GM21723 (cell line): ENCODE results near the gene ADAMTS2.
"Not testable (repeated sequence)": the region's sequence is repeated elsewhere in the genome, so short reads cannot be mapped to it uniquely, and the experiment has no call there.

Source experiments
- ATAC-seq: cut with Tn5 transposase; IDR thresholded peaks from one replicate; pipeline ENCODE4 v1.9.1; 2021; ENCODE audit warnings: mild to moderate bottlenecking, moderate library complexity; ENCODE audit not compliant: unreplicated experiment

The ADAMTS2 gene

GRCh38 chr5:179284751-179285631 is 60.3 kb downstream of the ADAMTS2 start:
- ATAC-seq: no peak

GRCh38 chr5:179283908-179284307 is 61.4 kb downstream of the ADAMTS2 start:
- not testable (repeated sequence) for ATAC-seq

GRCh38 chr5:179281694-179282093 is 63.6 kb downstream of the ADAMTS2 start:
- ATAC-seq: no peak

- no peak for ATAC-seq
Measured at GRCh38 chr5:179280095-179280490, 65.2 kb downstream of the ADAMTS2 start.

- ATAC-seq: no peak
Measured at GRCh38 chr5:179279347-179280094, 65.7 kb downstream of the ADAMTS2 start.

- no peak for ATAC-seq
Measured at GRCh38 chr5:179278546-179278945, 66.7 kb downstream of the ADAMTS2 start.

GRCh38 chr5:179278119-179278518 is 67.1 kb downstream of the ADAMTS2 start:
- ATAC-seq: no peak

GRCh38 chr5:179276838-179277395 is 68.3 kb downstream of the ADAMTS2 start:
- no peak for ATAC-seq

- ATAC-seq: no peak
Measured at GRCh38 chr5:179275941-179276837, 69.1 kb downstream of the ADAMTS2 start.

- no peak for ATAC-seq
Measured at GRCh38 chr5:179275381-179275878, 69.8 kb downstream of the ADAMTS2 start.

GRCh38 chr5:179274321-179275315 is 70.6 kb downstream of the ADAMTS2 start:
- no peak for ATAC-seq

- no peak for ATAC-seq
Measured at GRCh38 chr5:179273441-179274145, 71.7 kb downstream of the ADAMTS2 start.

GRCh38 chr5:179273073-179273435 is 72.2 kb downstream of the ADAMTS2 start:
- no peak for ATAC-seq

GRCh38 chr5:179272326-179273072 is 72.8 kb downstream of the ADAMTS2 start:
- no peak for ATAC-seq

- ATAC-seq: no peak
Measured at GRCh38 chr5:179271821-179272325, 73.4 kb downstream of the ADAMTS2 start.

GRCh38 chr5:179271428-179271734 is 73.9 kb downstream of the ADAMTS2 start:
- ATAC-seq: no peak

- ATAC-seq: no peak
Measured at GRCh38 chr5:179270581-179271427, 74.5 kb downstream of the ADAMTS2 start.
